Natural killer cell (primary cell): Measurements from ENCODE around the gene PRDM8. TPM values are rescaled to one million over a fixed set of nuclear protein-coding genes. Genes with fewer than 3 reads are reported as not detected.

Experiments used
- ATAC-seq, 3 donors: fragments of 150-1000 bp in 2 of 3; fragments of 200-7000 bp in 1 of 3; cut with Tn5 transposase; 1 replicate in 1 of 3; 2 replicates in 2 of 3; pipeline ENCODE4 v1.10.0; 2021; ENCODE audit warnings: mild to moderate bottlenecking in 2 of 3, moderate library complexity in 2 of 3
- DNase-seq, 2 donors: peaks; one replicate each; pipeline versions ENCODE4 v3.0.0 to v3.0.0-alpha.2; 2013 to 2021; ENCODE audit warnings: mixed read lengths in 1 of 2
- H3K27ac ChIP-seq: one replicate; pipeline ENCODE4 v1.5.1; 2013; ENCODE audit warnings: mild to moderate bottlenecking, low read length
- H3K27me3 ChIP-seq: one replicate; pipeline ENCODE4 v1.6.1; 2013; ENCODE audit warnings: low read length; ENCODE audit not compliant: control insufficient read depth, insufficient read depth
- H3K36me3 ChIP-seq: one replicate; pipeline ENCODE4 v1.6.1; 2013; ENCODE audit warnings: low read length; ENCODE audit not compliant: control insufficient read depth, insufficient read depth
- H3K4me1 ChIP-seq: one replicate; pipeline ENCODE4 v1.6.1; 2013; ENCODE audit warnings: low read length; ENCODE audit not compliant: control insufficient read depth, insufficient read depth
- H3K4me3 ChIP-seq: one replicate; pipeline ENCODE4 v1.5.1; 2013; ENCODE audit warnings: low read length
- H3K9me3 ChIP-seq: one replicate; pipeline ENCODE4 v1.6.1; 2013; ENCODE audit warnings: low read length; ENCODE audit not compliant: control insufficient read depth, insufficient read depth
- H3K27ac Mint-ChIP-seq, 2 donors: one replicate each; pipeline ENCODE4 v1.8.0; 2022; ENCODE audit warnings: mild to moderate bottlenecking in 2 of 2, mixed read lengths in 2 of 2, moderate library complexity in 1 of 2
- H3K27me3 Mint-ChIP-seq, 2 donors: one replicate each; pipeline ENCODE4 v1.8.0; 2022; ENCODE audit warnings: low read depth in 2 of 2, mixed read lengths in 2 of 2
- H3K36me3 Mint-ChIP-seq: one replicate; pipeline ENCODE4 v1.8.0; 2022; ENCODE audit warnings: mixed read lengths
- H3K4me1 Mint-ChIP-seq, 2 donors: one replicate each; pipeline ENCODE4 v1.8.0; 2022; ENCODE audit warnings: mixed read lengths in 2 of 2
- H3K4me3 Mint-ChIP-seq: one replicate; pipeline ENCODE4 v1.8.0; 2022; ENCODE audit warnings: mild to moderate bottlenecking, moderate library complexity, mixed read lengths
- H3K9me3 Mint-ChIP-seq, 2 donors: one replicate each; pipeline ENCODE4 v1.8.0; 2022; ENCODE audit warnings: mixed read lengths in 2 of 2
- CTCF ChIP-seq: fragments of 200-600 bp; IDR thresholded peaks from one replicate; pipeline ENCODE4 v1.8.0; 2022; ENCODE audit warnings: antibody characterized with exemption
- WGBS: methylation state at CpG from one replicate; pipeline ENCODE4 v1.1.7; 2013; ENCODE audit warnings: missing lambda C conversion rate; ENCODE audit not compliant: insufficient coverage; 5-methylcytosine and 5-hydroxymethylcytosine counted together
- intact Hi-C: fragments of 100-400 bp; cut with micrococcal nuclease; formaldehyde crosslinking; loops from one replicate; pipeline ENCODE4 v1.14.2; 2022
- total RNA-seq, 4 donors: library from RNA; stranded (reverse); fragments of 120-200 nt in 1 of 4; gene quantifications; one replicate each; pipeline versions ENCODE4 v1.2.3 to v1.2.4, GENCODE V29; 2013 to 2022

Gene PRDM8
- total RNA-seq, 3 donors from 2014 or later (not counting 1 experiment from before 2014, with no cell fraction given): 5.8 to 6.2 (median 6.0) TPM

- ATAC-seq (no peak), DNase-seq (no peak)
- no peak overlapping the region for H3K27ac ChIP-seq
- no peak overlapping the region for H3K4me3 ChIP-seq
- H3K9me3 ChIP-seq: no peaks in the 10 kb centered on the region
- TF ChIP-seq CTCF: no peak
- H3K4me1 ChIP-seq: no peaks in the 10 kb centered on the region
- no peak overlapping the region for H3K4me3 Mint-ChIP-seq
- no peaks in the 10 kb centered on the region for H3K36me3 ChIP-seq
- H3K27ac Mint-ChIP-seq: no peak overlapping the region
- H3K27me3 Mint-ChIP-seq: peaks cover 5 to 12% of the 10 kb centered on the region in 2 donors
- H3K9me3 Mint-ChIP-seq: no peaks in the 10 kb centered on the region
- H3K36me3 Mint-ChIP-seq: no peaks in the 10 kb centered on the region
- H3K4me1 Mint-ChIP-seq: no peaks in the 10 kb centered on the region
- peaks cover 3% of the 10 kb centered on the region for H3K27me3 ChIP-seq
- WGBS: 98% methylated on average over 2 of the region's 2 CpGs
- intact Hi-C loops: no loop called here
These were observed 28.8 kb downstream of the PRDM8 start for GRCh38 chr4:80226094-80226493.

DNA sequence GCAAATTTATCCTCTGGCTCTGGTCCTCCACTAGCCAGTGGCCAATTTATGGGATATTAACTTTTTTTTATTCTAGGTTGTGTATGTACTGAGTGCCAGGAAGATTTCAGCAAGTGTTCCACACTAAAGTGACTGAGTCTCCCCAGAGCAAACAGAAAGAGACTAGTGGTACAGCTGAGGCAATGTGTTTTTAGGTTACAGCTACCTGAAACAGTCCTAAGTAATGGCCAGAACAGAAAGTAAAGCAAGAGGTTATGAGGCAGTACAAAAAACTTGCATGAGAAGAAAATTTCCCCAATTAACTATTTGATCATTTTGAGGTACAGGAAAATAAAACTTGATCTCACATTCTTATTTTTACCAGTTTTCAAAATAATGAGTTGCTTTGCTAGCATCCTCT lies 31.2 kb downstream of the PRDM8 start:
- intact Hi-C loops: no loop called here
- H3K4me3 Mint-ChIP-seq: no peak overlapping the region

GRCh38 chr4:80229128-80229527 lies 31.8 kb downstream of the PRDM8 start:
- H3K4me1 Mint-ChIP-seq: no peaks in the 10 kb centered on the region
- ATAC-seq: no peak
- peaks cover 5% of the 10 kb centered on the region for H3K27me3 ChIP-seq
- H3K9me3 ChIP-seq: no peaks in the 10 kb centered on the region
- DNase-seq: no peak
- no peak overlapping the region for H3K27ac Mint-ChIP-seq
- no peaks in the 10 kb centered on the region for H3K36me3 ChIP-seq
- no peak overlapping the region for H3K27ac ChIP-seq
- no peaks in the 10 kb centered on the region for H3K36me3 Mint-ChIP-seq
- intact Hi-C loops: no loop called here
- no peak for TF ChIP-seq CTCF
- WGBS: 52% methylated on average over 2 of the region's 2 CpGs
- no peaks in the 10 kb centered on the region for H3K9me3 Mint-ChIP-seq
- H3K4me3 ChIP-seq: no peak overlapping the region
- H3K4me1 ChIP-seq: no peaks in the 10 kb centered on the region
- peaks cover 14 to 15% of the 10 kb centered on the region in 2 donors for H3K27me3 Mint-ChIP-seq
- H3K4me3 Mint-ChIP-seq: no peak overlapping the region

More for the DNA sequence above, 31.2 kb downstream of the PRDM8 start:
- H3K4me1 Mint-ChIP-seq: no peaks in the 10 kb centered on the region
- DNase-seq: no peak
- peaks cover 9 to 12% of the 10 kb centered on the region in 2 donors for H3K27me3 Mint-ChIP-seq
- no peaks in the 10 kb centered on the region for H3K36me3 ChIP-seq
- H3K27me3 ChIP-seq: peaks cover 5% of the 10 kb centered on the region
- H3K9me3 ChIP-seq: no peaks in the 10 kb centered on the region
- no peak overlapping the region for H3K27ac ChIP-seq
- ATAC-seq: no peak
- no peak overlapping the region for H3K4me3 ChIP-seq
- TF ChIP-seq CTCF: no peak
- H3K36me3 Mint-ChIP-seq: no peaks in the 10 kb centered on the region
- H3K9me3 Mint-ChIP-seq: no peaks in the 10 kb centered on the region
- no peak overlapping the region for H3K27ac Mint-ChIP-seq
- no peaks in the 10 kb centered on the region for H3K4me1 ChIP-seq

GRCh38 chr4:80229590-80229989 lies 32.3 kb downstream of the PRDM8 start:
- Histone ChIP-seq H3K4me1 (no peaks in the 10 kb centered on the region), H3K4me3 (no peak overlapping the region), H3K27me3 (peaks cover 5% of the 10 kb centered on the region), H3K27ac (no peak overlapping the region), H3K36me3 (no peaks in the 10 kb centered on the region), H3K9me3 (no peaks in the 10 kb centered on the region)
- no peak for TF ChIP-seq CTCF
- Mint-ChIP-seq H3K4me3 (no peak overlapping the region), H3K27ac (no peak overlapping the region), H3K9me3 (no peaks in the 10 kb centered on the region), H3K4me1 (no peaks in the 10 kb centered on the region), H3K36me3 (no peaks in the 10 kb centered on the region), H3K27me3 (peaks cover 14 to 17% of the 10 kb centered on the region in 2 donors)
- no peak for DNase-seq
- ATAC-seq: no peak
- intact Hi-C loops: no loop called here
- 94% methylated on average over 2 of the region's 2 CpGs for WGBS
